ENCODE data around the gene PLCB1.

The PLCB1 gene

GRCh38 chr20:8579035-8579434 is 447.0 kb downstream of the PLCB1 start:
- no peak overlapping the region for H2AFZ ChIP-seq (ENCODE audit: low read depth)
- H3K36me3 ChIP-seq (ENCODE audit: insufficient read depth), result no peaks in the 10 kb centered on the region
- no peak for TF ChIP-seq CTCF (conservative IDR thresholded peaks at IDR 0.05; ENCODE audit: low read depth, low read length)
- no peak overlapping the region for H3K4me3 ChIP-seq (IDR thresholded peaks at IDR 0.05; ENCODE audit: insufficient read depth, low read depth, low read length)
- no peak overlapping the region for H3K27ac ChIP-seq
- H3K9ac ChIP-seq, result no peak overlapping the region
- no peak overlapping the region for H3K4me2 ChIP-seq
- no peaks in the 10 kb centered on the region for H3K4me1 ChIP-seq (ENCODE audit: low read depth, poor library complexity, severe bottlenecking)
- H4K20me1 ChIP-seq (ENCODE audit: insufficient read depth), result no peaks in the 10 kb centered on the region
- H3K27me3 ChIP-seq (ENCODE audit: insufficient read depth, low read depth), result no peaks in the 10 kb centered on the region
- no peaks in the 10 kb centered on the region for H3K79me2 ChIP-seq (ENCODE audit: insufficient read depth, low read depth)

- Histone ChIP-seq H4K20me1 (ENCODE audit: insufficient read depth) (no peaks in the 10 kb centered on the region), H3K4me3 (IDR thresholded peaks at IDR 0.05; ENCODE audit: insufficient read depth, low read depth, low read length) (no peak overlapping the region), H3K27me3 (ENCODE audit: insufficient read depth, low read depth) (no peaks in the 10 kb centered on the region), H3K36me3 (ENCODE audit: insufficient read depth) (no peaks in the 10 kb centered on the region), H3K79me2 (ENCODE audit: insufficient read depth, low read depth) (no peaks in the 10 kb centered on the region), H3K4me1 (ENCODE audit: low read depth, poor library complexity, severe bottlenecking) (no peaks in the 10 kb centered on the region), H2AFZ (ENCODE audit: low read depth) (no peak overlapping the region), H3K9ac (no peak overlapping the region), H3K27ac (no peak overlapping the region), H3K4me2 (no peak overlapping the region)
- no peak for TF ChIP-seq CTCF (conservative IDR thresholded peaks at IDR 0.05; ENCODE audit: low read depth, low read length)
Measured at GRCh38 chr20:8581446-8582183, 449.5 kb downstream of the PLCB1 start.

- Histone ChIP-seq H3K27ac (no peak overlapping the region), H3K27me3 (ENCODE audit: insufficient read depth, low read depth) (no peaks in the 10 kb centered on the region), H3K79me2 (ENCODE audit: insufficient read depth, low read depth) (no peaks in the 10 kb centered on the region), H4K20me1 (ENCODE audit: insufficient read depth) (no peaks in the 10 kb centered on the region), H3K4me2 (no peak overlapping the region), H3K4me1 (ENCODE audit: low read depth, poor library complexity, severe bottlenecking) (no peaks in the 10 kb centered on the region), H3K36me3 (ENCODE audit: insufficient read depth) (no peaks in the 10 kb centered on the region), H2AFZ (ENCODE audit: low read depth) (no peak overlapping the region), H3K9ac (no peak overlapping the region), H3K4me3 (IDR thresholded peaks at IDR 0.05; ENCODE audit: insufficient read depth, low read depth, low read length) (no peak overlapping the region)
- TF ChIP-seq CTCF (conservative IDR thresholded peaks at IDR 0.05; ENCODE audit: low read depth, low read length), result no peak
Measured at GRCh38 chr20:8583012-8583565, 451.0 kb downstream of the PLCB1 start.

GRCh38 chr20:8583566-8584043 is 451.5 kb downstream of the PLCB1 start:
- Histone ChIP-seq H3K4me1 (ENCODE audit: low read depth, poor library complexity, severe bottlenecking) (no peaks in the 10 kb centered on the region), H2AFZ (ENCODE audit: low read depth) (no peak overlapping the region), H3K9ac (no peak overlapping the region), H3K36me3 (ENCODE audit: insufficient read depth) (no peaks in the 10 kb centered on the region), H3K27ac (no peak overlapping the region), H3K4me3 (IDR thresholded peaks at IDR 0.05; ENCODE audit: insufficient read depth, low read depth, low read length) (no peak overlapping the region), H3K27me3 (ENCODE audit: insufficient read depth, low read depth) (no peaks in the 10 kb centered on the region), H4K20me1 (ENCODE audit: insufficient read depth) (no peaks in the 10 kb centered on the region), H3K79me2 (ENCODE audit: insufficient read depth, low read depth) (no peaks in the 10 kb centered on the region), H3K4me2 (no peak overlapping the region)
- TF ChIP-seq CTCF (conservative IDR thresholded peaks at IDR 0.05; ENCODE audit: low read depth, low read length), result no peak

Data from KMS-11 (cell line).